H1 (cell line): ENCODE measurements around the gene STK32C. TPM values are rescaled to one million over a fixed set of nuclear protein-coding genes. Genes with fewer than 3 reads are reported as not detected.

ENCODE experiments used
- CTCF ChIA-PET: fragments of 300-600 bp; sonication (Branson Sonifier 250); formaldehyde crosslinking; loops from one replicate; lab custom pipeline; 2021; ENCODE audit not compliant: partially characterized antibody; lab: Charles Lee
- POLR2A ChIA-PET: fragments of 300-600 bp; sonication (Branson Sonifier 250); formaldehyde crosslinking; loops from one replicate; lab custom pipeline; 2021; ENCODE audit warnings: inconsistent platforms; ENCODE audit not compliant: partially characterized antibody; lab: Charles Lee
- DNase-seq, 2 experiments: peaks; one replicate each; pipeline versions ENCODE4 v3.0.0 to v3.0.0-alpha.2; 2010 to 2022; ENCODE audit warnings: low spot score in 2 of 2, low read depth in 1 of 2, mixed read lengths in 1 of 2
- FAIRE-seq: peaks from 2 replicates; lab custom pipeline; 2011; peaks lifted over from hg19 to GRCh38; lab: Jason Lieb, UNC
- H2AFZ ChIP-seq: 2 replicates; pipeline ENCODE4 v1.8.1; 2012; ENCODE audit warnings: low read length, inconsistent platforms
- H2AK5ac ChIP-seq: 2 replicates; pipeline ENCODE4 v1.6.1; 2013; ENCODE audit warnings: low read depth, low read length
- H2BK120ac ChIP-seq: replicated peaks from 2 replicates; pipeline ENCODE3; 2013; ENCODE audit warnings: low read depth, low read length, inconsistent platforms
- H2BK12ac ChIP-seq: 2 replicates; pipeline ENCODE4 v1.6.1; 2013; ENCODE audit warnings: low read depth, low read length
- H2BK15ac ChIP-seq: 2 replicates; pipeline ENCODE4 v1.6.1; 2013; ENCODE audit warnings: low read length
- H2BK20ac ChIP-seq: 2 replicates; pipeline ENCODE4 v1.6.1; 2013; ENCODE audit warnings: low read length
- H2BK5ac ChIP-seq: 2 replicates; pipeline ENCODE4 v1.6.1; 2013; ENCODE audit warnings: low read depth, low read length
- H3K14ac ChIP-seq: 2 replicates; pipeline ENCODE4 v1.6.1; 2013; ENCODE audit warnings: inconsistent platforms; ENCODE audit not compliant: insufficient read length
- H3K18ac ChIP-seq: 2 replicates; pipeline ENCODE4 v1.6.1; 2013; ENCODE audit warnings: low read length; ENCODE audit errors: extremely low read depth
- H3K23ac ChIP-seq: 2 replicates; pipeline ENCODE4 v1.6.1; 2013; ENCODE audit warnings: inconsistent platforms; ENCODE audit not compliant: insufficient read length
- H3K23me2 ChIP-seq: 2 replicates; pipeline ENCODE4 v1.6.1; 2013; ENCODE audit warnings: low read depth, low read length
- H3K27ac ChIP-seq: 2 replicates; pipeline ENCODE4 v1.6.1; 2011; ENCODE audit warnings: low read depth, low read length, inconsistent platforms
- H3K27me3 ChIP-seq, 4 experiments: replicated peaks in 1 of 4; 1 replicate in 1 of 4; 2 replicates in 3 of 4; pipeline versions ENCODE4 v1.6.1 to v1.8.1; 2011 to 2013; ENCODE audit warnings: low read length in 3 of 4, mild to moderate bottlenecking in 3 of 4, inconsistent platforms in 2 of 4, mixed read lengths in 2 of 4, moderate library complexity in 1 of 4; ENCODE audit not compliant: control insufficient read depth in 3 of 4, insufficient read depth in 3 of 4; ENCODE audit errors: extremely low read depth in 1 of 4
- H3K36me3 ChIP-seq, 4 experiments: 2 replicates each; pipeline versions ENCODE4 v1.6.1 to v1.8.1; 2011 to 2013; ENCODE audit warnings: mild to moderate bottlenecking in 4 of 4, low read length in 3 of 4, moderate library complexity in 2 of 4, control low read depth in 1 of 4, inconsistent platforms in 1 of 4; ENCODE audit not compliant: insufficient read depth in 4 of 4, control insufficient read depth in 2 of 4
- H3K4ac ChIP-seq: replicated peaks from 2 replicates; pipeline ENCODE3; 2013; ENCODE audit warnings: low read length, low read depth, mixed read lengths, inconsistent platforms; ENCODE audit not compliant: insufficient read length
- H3K4me1 ChIP-seq, 4 experiments: replicated peaks in 1 of 4; 1 replicate in 1 of 4; 2 replicates in 3 of 4; pipeline versions ENCODE4 v1.6.1 to v1.8.1; 2011 to 2013; ENCODE audit warnings: low read length in 3 of 4, inconsistent platforms in 2 of 4, mixed read lengths in 1 of 4; ENCODE audit not compliant: insufficient read depth in 4 of 4, control insufficient read depth in 3 of 4
- H3K4me2 ChIP-seq, 2 experiments: 2 replicates each; pipeline versions ENCODE4 v1.6.1 to v1.8.1; 2011 to 2013; ENCODE audit warnings: low read depth in 2 of 2, low read length in 2 of 2, control low read depth in 1 of 2, inconsistent platforms in 1 of 2, mild to moderate bottlenecking in 1 of 2; ENCODE audit not compliant: insufficient read depth in 1 of 2
- H3K4me3 ChIP-seq, 4 experiments: fragments of 200-600, 300-600 bp in 1 of 4; sonication (generic), shearing (Covaris generic), sonication (Bioruptor Twin) in 1 of 4; 2 replicates each; pipeline versions ENCODE4 v1.5.1 to v1.8.1; 2011 to 2016; ENCODE audit warnings: low read length in 4 of 4, low read depth in 3 of 4, control low read depth in 2 of 4, inconsistent platforms in 2 of 4, mild to moderate bottlenecking in 2 of 4, mixed read lengths in 1 of 4, moderate library complexity in 1 of 4; ENCODE audit not compliant: insufficient read depth in 2 of 4; ENCODE audit errors: extremely low read depth in 1 of 4
- H3K56ac ChIP-seq: replicated peaks from 2 replicates; pipeline ENCODE3; 2013; ENCODE audit warnings: low read depth, mild to moderate bottlenecking, mixed read lengths, low read length, inconsistent platforms; ENCODE audit not compliant: insufficient read length
- H3K79me1 ChIP-seq: 2 replicates; pipeline ENCODE4 v1.6.1; 2013; ENCODE audit warnings: low read depth, low read length, control low read depth
- H3K79me2 ChIP-seq, 2 experiments: 2 replicates each; pipeline versions ENCODE4 v1.6.1 to v1.8.1; 2012 to 2013; ENCODE audit warnings: low read length in 2 of 2, mild to moderate bottlenecking in 2 of 2, inconsistent platforms in 1 of 2; ENCODE audit not compliant: insufficient read depth in 2 of 2, control insufficient read depth in 1 of 2
- H3K9ac ChIP-seq, 4 experiments: replicated peaks in 1 of 4; 1 replicate in 1 of 4; 2 replicates in 3 of 4; pipeline versions ENCODE4 v1.6.1 to v1.8.1; 2011 to 2013; ENCODE audit warnings: low read depth in 3 of 4, low read length in 3 of 4, control low read depth in 2 of 4, mild to moderate bottlenecking in 2 of 4, moderate library complexity in 2 of 4, inconsistent platforms in 1 of 4; ENCODE audit errors: extremely low read depth in 1 of 4
- H3K9me3 ChIP-seq, 2 experiments: 2 replicates each; pipeline versions ENCODE4 v1.6.1 to v1.8.1; 2012 to 2013; ENCODE audit warnings: mild to moderate bottlenecking in 2 of 2, moderate library complexity in 2 of 2, control low read depth in 1 of 2, inconsistent platforms in 1 of 2, low read depth in 1 of 2, low read length in 1 of 2, mixed read lengths in 1 of 2; ENCODE audit not compliant: insufficient read depth in 2 of 2
- H4K20me1 ChIP-seq, 2 experiments: replicated peaks in 1 of 2; 2 replicates each; pipeline versions ENCODE3 to v1.8.1; 2011 to 2013; ENCODE audit warnings: inconsistent platforms in 2 of 2, low read length in 2 of 2, mild to moderate bottlenecking in 1 of 2; ENCODE audit not compliant: insufficient read depth in 2 of 2, control insufficient read depth in 1 of 2
- H4K5ac ChIP-seq: 2 replicates; pipeline ENCODE4 v1.6.1; 2013; ENCODE audit warnings: low read length, low read depth, mixed read lengths, inconsistent platforms; ENCODE audit not compliant: insufficient read length
- H4K8ac ChIP-seq: 2 replicates; pipeline ENCODE4 v1.8.0; 2013; ENCODE audit warnings: mild to moderate bottlenecking, moderate library complexity, low read length, inconsistent platforms; ENCODE audit not compliant: insufficient read depth; ENCODE audit errors: extremely low read depth
- H4K91ac ChIP-seq: replicated peaks from 2 replicates; pipeline ENCODE3; 2013; ENCODE audit warnings: low read length, mixed read lengths, inconsistent platforms; ENCODE audit not compliant: insufficient read length
- ASH2L ChIP-seq: fragments of 200-600, 300-600 bp; sonication (generic); IDR thresholded peaks from one replicate; pipeline ENCODE4 v1.7.1; 2017; ENCODE audit warnings: low read length
- TCF12 ChIP-seq: IDR thresholded peaks from 2 replicates; pipeline ENCODE4 v1.6.1; 2011; ENCODE audit warnings: low read depth, mild to moderate bottlenecking, low read length
- ZNF274 ChIP-seq: IDR thresholded peaks from 2 replicates; pipeline ENCODE4 v1.7.0; 2012; ENCODE audit warnings: low read length, borderline replicate concordance; ENCODE audit errors: extremely low read depth
- WGBS, 2 experiments: shearing (Covaris generic) in 1 of 2; methylation state at CpG; one replicate each; pipeline versions ENCODE4 v1.1.6 to v1.1.7; 2013 to 2015; ENCODE audit warnings: low lambda C conversion rate in 2 of 2, mixed read lengths in 2 of 2, inconsistent platforms in 1 of 2, low coverage in 1 of 2, missing lambda C conversion rate in 1 of 2; ENCODE audit not compliant: insufficient replicate concordance in 2 of 2, insufficient coverage in 1 of 2, insufficient read length in 1 of 2; ENCODE audit errors: extremely low coverage in 1 of 2, missing lambda C conversion rate in 1 of 2; 5-methylcytosine and 5-hydroxymethylcytosine counted together
- polyA plus RNA-seq, 7 experiments: library from polyadenylated mRNA; depleted of rRNA in 3 of 7; stranded (reverse) in 5 of 7; unstranded in 2 of 7; fragments of >200 nt in 5 of 7; fragments of 200-250 nt in 2 of 7; gene quantifications; 1 replicate in 5 of 7; 2 replicates in 1 of 7; 4 replicates in 1 of 7; pipeline versions ENCODE4 v1.2.1 to v1.2.3, GENCODE V29; 2011 to 2013; ENCODE audit warnings: missing spikeins in 2 of 7, mixed read lengths in 2 of 7
- total RNA-seq: library from RNA; stranded (reverse); fragmentation: NEBNext Ultra II Directional; extraction: Animal tissue kit (Norgen Biotek cat#: 25700); gene quantifications from 2 replicates; pipeline ENCODE4 v1.2.1, GENCODE V29; 2021

STK32C gene
- total and polyA plus RNA-seq, 2 of the 8 experiments (the other 6 are each of a cell fraction or from before 2014, with no cell fraction given), result 10.6 to 15.6 TPM

- H3K9ac ChIP-seq, result no peak overlapping the region
- H4K8ac ChIP-seq, result no peak overlapping the region
- FAIRE-seq (no peak), DNase-seq (no peak)
- peaks cover 0 to 1% (median 0%) of the 10 kb centered on the region in 4 experiments; a peak in 2 of 7 replicates for H3K27me3 ChIP-seq
- peaks cover 0 to 4% (median 0%) of the 10 kb centered on the region in 4 experiments; a peak in 1 of 7 replicates for H3K4me1 ChIP-seq
- no peak overlapping the region for H2BK20ac ChIP-seq
- H3K23ac ChIP-seq, result no peak overlapping the region
- H2BK5ac ChIP-seq, result no peak overlapping the region
- no peak overlapping the region for H4K5ac ChIP-seq
- peaks cover 2 to 4% of the 10 kb centered on the region in 2 experiments for H4K20me1 ChIP-seq
- no peak overlapping the region for H3K4me3 ChIP-seq
- no peak overlapping the region for H3K14ac ChIP-seq
- no peak overlapping the region for H3K56ac ChIP-seq
- H2BK15ac ChIP-seq, result no peak overlapping the region
- no peak overlapping the region for H2AFZ ChIP-seq
- H3K36me3 ChIP-seq, result no peaks in the 10 kb centered on the region
- ChIA-PET CTCF (interaction anchor here (0.6 to 2.0 kb wide), 5 partner anchors 24 to 339 kb away, joined by 4 to 9 read pairs (median 4); no protein-coding TSS in a partner anchor), POLR2A (no interaction called here)
- no peaks in the 10 kb centered on the region for H3K79me1 ChIP-seq
- H3K4ac ChIP-seq, result no peak overlapping the region
- H3K27ac ChIP-seq, result no peak overlapping the region
- H3K9me3 ChIP-seq, result peaks cover under 1 to 3% of the 10 kb centered on the region in 2 experiments; a peak in 2 of 4 replicates
- 90% methylated on average over 10 of the region's 10 CpGs; no CpG with 5 or more reads in 1 of the 2 experiments for WGBS, 2 experiments
- no peaks in the 10 kb centered on the region for H3K79me2 ChIP-seq
- no peak overlapping the region for H3K4me2 ChIP-seq
- H2BK12ac ChIP-seq, result no peak overlapping the region
- H3K18ac ChIP-seq, result no peak overlapping the region
- H4K91ac ChIP-seq, result no peak overlapping the region
- no peak for TF ChIP-seq ZNF274
- no peak for TF ChIP-seq TCF12
- TF ChIP-seq ASH2L, result no peak
- no peaks in the 10 kb centered on the region for H3K23me2 ChIP-seq
- no peak overlapping the region for H2BK120ac ChIP-seq
- no peak overlapping the region for H2AK5ac ChIP-seq
These were observed 7.2 kb downstream of the STK32C start for GRCh38 chr10:132300582-132300981.
